Measurements from ENCODE around the gene LDLRAD3. TPM values are rescaled to one million over a fixed set of nuclear protein-coding genes. Genes with fewer than 3 reads are reported as not detected.

LDLRAD3 gene
- total and polyA plus RNA-seq, 12 donors: 5.4 to 16.7 (median 10.2) TPM

DNA sequence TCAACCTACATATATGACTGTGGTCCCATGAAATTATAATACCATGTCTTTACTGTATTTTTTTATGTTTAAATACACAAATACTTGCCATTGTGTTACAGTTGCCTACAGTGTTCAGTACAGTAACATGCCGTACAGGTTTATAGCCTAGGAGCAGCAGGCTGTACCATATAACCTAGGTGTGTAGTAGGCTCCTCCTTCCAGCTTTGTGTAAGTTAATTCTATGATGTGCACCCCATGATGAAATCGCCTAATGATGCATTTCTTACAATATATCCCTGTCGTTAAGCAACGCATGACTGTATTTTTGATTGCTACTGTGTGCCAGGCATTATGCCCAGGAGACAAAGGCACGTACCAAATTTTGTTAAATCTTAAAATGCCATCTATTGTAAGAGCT, 163.7 kb downstream of the LDLRAD3 start:
- Histone ChIP-seq H3K4me3 (no peak overlapping the region), H3K27me3 (no peaks in the 10 kb centered on the region), H3K4me1 (replicated peaks in 1 of 2) (no peaks in the 10 kb centered on the region), H3K9me3 (replicated peaks in 1 of 3) (no peaks in the 10 kb centered on the region), H3K36me3 (replicated peaks in 1 of 2) (no peaks in the 10 kb centered on the region), H3K27ac (no peak overlapping the region)
- intact Hi-C loops (cut with DNase I): no loop called here
- TF ChIP-seq, protein P1, sequence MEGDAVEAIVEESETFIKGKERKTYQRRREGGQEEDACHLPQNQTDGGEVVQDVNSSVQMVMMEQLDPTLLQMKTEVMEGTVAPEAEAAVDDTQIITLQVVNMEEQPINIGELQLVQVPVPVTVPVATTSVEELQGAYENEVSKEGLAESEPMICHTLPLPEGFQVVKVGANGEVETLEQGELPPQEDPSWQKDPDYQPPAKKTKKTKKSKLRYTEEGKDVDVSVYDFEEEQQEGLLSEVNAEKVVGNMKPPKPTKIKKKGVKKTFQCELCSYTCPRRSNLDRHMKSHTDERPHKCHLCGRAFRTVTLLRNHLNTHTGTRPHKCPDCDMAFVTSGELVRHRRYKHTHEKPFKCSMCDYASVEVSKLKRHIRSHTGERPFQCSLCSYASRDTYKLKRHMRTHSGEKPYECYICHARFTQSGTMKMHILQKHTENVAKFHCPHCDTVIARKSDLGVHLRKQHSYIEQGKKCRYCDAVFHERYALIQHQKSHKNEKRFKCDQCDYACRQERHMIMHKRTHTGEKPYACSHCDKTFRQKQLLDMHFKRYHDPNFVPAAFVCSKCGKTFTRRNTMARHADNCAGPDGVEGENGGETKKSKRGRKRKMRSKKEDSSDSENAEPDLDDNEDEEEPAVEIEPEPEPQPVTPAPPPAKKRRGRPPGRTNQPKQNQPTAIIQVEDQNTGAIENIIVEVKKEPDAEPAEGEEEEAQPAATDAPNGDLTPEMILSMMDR (IDR thresholded peaks at IDR 0.05): no peak
- no peak for TF ChIP-seq POLR2A (IDR thresholded peaks at IDR 0.05)
- DNase-seq: no peak
- 92 to 96% (median 94%) methylated on average over 5 of the region's 5 CpGs for WGBS, 4 donors

DNA sequence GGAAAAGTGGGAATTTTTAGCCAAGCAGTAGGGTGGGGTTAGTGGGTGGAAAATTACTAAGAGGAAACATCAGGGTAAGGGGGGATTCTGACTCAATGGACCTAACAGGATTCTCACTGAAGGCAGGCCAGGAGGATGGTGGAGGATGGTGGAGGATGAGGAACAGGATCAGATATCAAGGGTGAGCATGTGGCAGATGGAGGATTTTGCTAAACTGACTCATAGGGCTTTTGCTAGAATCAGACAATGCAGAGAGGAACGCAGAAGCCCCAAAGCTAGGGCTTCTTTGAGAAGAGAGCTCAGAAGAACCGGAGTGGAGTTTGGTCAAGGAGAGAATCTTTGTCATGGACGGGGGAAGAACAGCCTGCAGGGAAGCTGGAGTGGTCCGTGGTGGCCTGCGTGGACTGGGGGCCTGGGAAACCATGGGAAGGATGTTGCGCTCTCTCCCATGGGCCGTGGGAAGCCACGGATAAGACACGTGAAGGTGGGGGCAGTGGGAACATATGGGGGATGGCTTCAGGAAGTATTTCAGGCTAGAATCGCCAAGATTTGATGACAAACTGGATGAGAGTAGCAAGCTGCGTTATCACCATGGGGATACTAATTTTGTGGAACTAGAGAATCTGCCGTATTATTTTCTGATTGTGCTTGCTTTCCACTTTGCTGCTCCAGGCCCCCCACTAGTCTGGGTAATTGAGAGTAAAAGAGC, 165.2 kb downstream of the LDLRAD3 start:
- Histone ChIP-seq H3K4me1 (replicated peaks in 1 of 2) (no peaks in the 10 kb centered on the region), H3K27ac (no peak overlapping the region), H3K36me3 (replicated peaks in 1 of 2) (no peaks in the 10 kb centered on the region), H3K27me3 (no peaks in the 10 kb centered on the region), H3K9me3 (replicated peaks in 1 of 3) (no peaks in the 10 kb centered on the region), H3K4me3 (no peak overlapping the region)
- WGBS, 4 donors: 88 to 95% (median 89%) methylated on average over 12 of the region's 12 CpGs
- no peak for DNase-seq
- intact Hi-C loops (cut with DNase I): no loop called here
- TF ChIP-seq POLR2A (IDR thresholded peaks at IDR 0.05): no peak
- TF ChIP-seq, protein P1 (IDR thresholded peaks at IDR 0.05): no peak

DNA sequence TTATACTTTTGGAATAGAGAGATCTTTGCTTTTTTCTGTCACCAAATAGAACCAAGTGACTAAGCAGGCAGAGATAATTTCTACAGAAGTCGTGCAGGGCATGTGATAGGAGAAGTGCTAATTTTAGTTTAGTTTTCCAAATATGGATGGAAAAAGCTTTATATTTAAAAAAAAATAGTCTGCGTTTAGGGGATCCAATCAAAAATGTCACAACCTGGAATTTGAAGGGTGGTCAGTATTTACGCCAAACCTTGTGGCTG, 165.7 kb downstream of the LDLRAD3 start:
- no peak overlapping the region for H3K27ac ChIP-seq
- intact Hi-C loops (cut with DNase I): no loop called here
- no peak for TF ChIP-seq POLR2A (IDR thresholded peaks at IDR 0.05)
- TF ChIP-seq, protein P1 (IDR thresholded peaks at IDR 0.05): no peak
- H3K27me3 ChIP-seq: no peaks in the 10 kb centered on the region
- WGBS, 4 donors: 86 to 95% (median 90%) methylated on average over 3 of the region's 3 CpGs
- no peak overlapping the region for H3K4me3 ChIP-seq
- no peak for DNase-seq
- no peaks in the 10 kb centered on the region for H3K9me3 ChIP-seq (replicated peaks in 1 of 3)
- no peaks in the 10 kb centered on the region for H3K4me1 ChIP-seq (replicated peaks in 1 of 2)
- no peaks in the 10 kb centered on the region for H3K36me3 ChIP-seq (replicated peaks in 1 of 2)

DNA sequence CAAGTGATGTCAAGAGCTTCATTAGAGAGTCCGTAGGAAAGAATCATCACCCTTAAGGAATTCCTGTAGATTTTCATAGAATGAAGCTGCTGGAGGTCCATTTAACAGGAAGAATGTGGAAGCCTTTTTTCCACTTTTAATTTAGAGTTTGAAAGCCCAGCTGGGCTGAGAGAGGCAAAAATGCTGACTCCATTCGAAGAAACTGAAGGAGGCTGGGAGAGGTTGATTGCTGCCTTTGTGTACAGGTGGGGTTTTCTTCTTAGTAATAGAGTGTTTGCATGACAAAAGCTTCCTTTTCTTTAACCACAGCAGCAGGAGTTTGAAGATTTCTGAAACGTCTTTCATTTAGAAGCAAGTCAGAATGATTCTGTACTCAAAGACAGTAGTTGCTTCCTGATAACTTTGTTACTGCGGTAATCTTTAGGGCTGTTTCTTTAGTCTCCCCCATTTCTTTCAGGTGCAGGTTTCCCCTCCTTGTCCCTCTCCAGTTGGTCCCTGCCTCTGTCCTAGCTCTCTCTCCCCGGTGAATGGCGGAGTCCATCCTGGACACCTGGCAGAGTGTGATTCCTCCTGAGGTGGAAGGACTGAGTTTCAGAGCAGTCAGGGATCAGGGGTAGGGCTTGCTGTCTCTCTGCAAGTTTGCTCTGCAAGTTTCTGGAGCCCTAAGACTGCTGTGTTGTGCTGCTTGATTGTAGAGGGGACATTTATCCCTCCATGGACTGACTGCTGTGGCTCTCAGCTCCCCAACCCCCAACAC, 166.2 kb downstream of the LDLRAD3 start:
- WGBS, 4 donors: 77 to 82% (median 81%) methylated on average over 6 of the region's 6 CpGs
- TF ChIP-seq, protein P1 (IDR thresholded peaks at IDR 0.05): no peak
- no peak for TF ChIP-seq POLR2A (IDR thresholded peaks at IDR 0.05)
- Histone ChIP-seq H3K9me3 (replicated peaks in 1 of 3) (no peaks in the 10 kb centered on the region), H3K4me3 (no peak overlapping the region), H3K27me3 (no peaks in the 10 kb centered on the region), H3K36me3 (replicated peaks in 1 of 2) (no peaks in the 10 kb centered on the region), H3K4me1 (replicated peaks in 1 of 2) (no peaks in the 10 kb centered on the region), H3K27ac (no peak overlapping the region)
- intact Hi-C loops (cut with DNase I): no loop called here
- DNase-seq: no peak

Measured in adrenal gland (tissue), 12 donors.